Body of pancreas (tissue), 4 donors: ENCODE measurements around the gene UBE2I. TPM values are rescaled to one million over a fixed set of nuclear protein-coding genes. Genes with fewer than 3 reads are reported as not detected.

Experiments
- ATAC-seq: fragments of 150-250 bp; one replicate; pipeline ENCODE4 v1.9.1; 2016
- DNase-seq, 4 donors: peaks; one replicate each; pipeline ENCODE4 v3.0.0-alpha.2; 2019
- H3K27ac ChIP-seq, 4 donors: fragments of 200-600 bp; sonication (generic); 1 replicate in 3 of 4; 2 replicates in 1 of 4; pipeline versions ENCODE4 v1.5.1 to v1.6.1; 2016 to 2019; ENCODE audit warnings: mild to moderate bottlenecking in 1 of 4, mixed read lengths in 1 of 4, moderate library complexity in 1 of 4
- H3K27me3 ChIP-seq, 2 donors: fragments of 200-600 bp; sonication (generic); one replicate each; pipeline ENCODE4 v1.6.0; 2016; ENCODE audit warnings: mild to moderate bottlenecking in 1 of 2
- H3K36me3 ChIP-seq, 2 donors: fragments of 200-600 bp; sonication (generic); replicated peaks in 1 of 2; 2 replicates each; pipeline ENCODE4 v1.5.1; 2016; ENCODE audit warnings: low read depth in 2 of 2; ENCODE audit not compliant: insufficient read depth in 1 of 2
- H3K4me1 ChIP-seq: fragments of 200-600 bp; sonication (generic); one replicate; pipeline ENCODE4 v1.6.0; 2016
- H3K4me3 ChIP-seq, 2 donors: fragments of 200-600 bp; sonication (generic); 1 replicate in 1 of 2; 2 replicates in 1 of 2; pipeline ENCODE4 v1.5.1; 2016 to 2019
- H3K9me3 ChIP-seq, 3 donors: fragments of 200-600 bp; sonication (generic); 1 replicate in 2 of 3; 2 replicates in 1 of 3; pipeline ENCODE4 v1.5.1; 2016
- POLR2A ChIP-seq, 3 donors: fragments of 450-650 bp; IDR thresholded peaks; one replicate each; pipeline ENCODE4 v1.6.1; 2016; ENCODE audit warnings: antibody characterized with exemption in 3 of 3, mild to moderate bottlenecking in 2 of 3
- WGBS, 2 donors: methylation state at CpG; one replicate each; pipeline ENCODE4 v1.1.5; 2017; 5-methylcytosine and 5-hydroxymethylcytosine counted together
- intact Hi-C: fragments of 100-400 bp; cut with DNase I; formaldehyde crosslinking; loops from one replicate; pipeline ENCODE4 v1.15.1; 2023
- total RNA-seq, 2 donors: library from RNA; depleted of rRNA; stranded (reverse); fragments of >200 nt; gene quantifications; one replicate each; pipeline ENCODE4 v1.1.0, GENCODE V29; 2016
- TF ChIP-seq, protein P1 (sequence below), 7 experiments: fragments of 450-650 bp in 4 of 7; fragments of 200-600 bp in 3 of 7; sonication (generic) in 3 of 7; IDR thresholded peaks; one replicate each; pipeline ENCODE4 v1.5.1; 2016 to 2019; ENCODE audit warnings: antibody characterized with exemption in 7 of 7

The UBE2I gene
- total RNA-seq, 2 donors from 2014 or later: 25.9 to 81.7 TPM

DNA sequence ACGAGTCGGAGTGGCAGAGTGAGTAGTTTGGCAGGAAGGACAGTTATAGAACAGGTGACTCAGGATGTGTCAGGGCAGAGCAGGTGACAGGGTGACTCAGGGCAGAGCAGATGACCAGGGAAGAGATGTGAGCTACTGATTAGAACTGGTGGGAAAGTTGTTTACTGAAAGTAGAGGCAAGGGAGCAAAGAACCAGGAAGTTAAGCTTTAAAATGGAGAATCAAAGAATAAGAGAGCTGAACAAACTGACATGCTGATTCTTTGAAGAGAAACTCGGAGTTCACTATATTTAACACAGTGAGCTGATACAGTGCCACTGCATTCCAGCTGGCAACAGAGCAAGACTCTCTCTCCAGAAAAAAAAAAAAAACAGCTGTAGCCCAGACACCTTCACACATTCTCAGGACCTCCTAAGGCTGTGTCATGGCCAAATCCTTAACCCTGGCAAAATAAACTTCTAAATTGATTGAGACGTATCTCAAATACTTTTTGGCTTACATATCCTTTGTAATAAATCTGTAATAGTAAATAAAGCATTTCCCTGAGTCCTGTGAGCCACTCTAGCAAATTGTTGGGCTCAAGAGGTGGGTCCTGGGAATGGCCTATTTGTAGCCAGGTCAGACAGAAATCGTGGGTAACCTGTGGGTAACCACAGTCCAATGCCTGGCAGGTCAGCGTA, 12.3 kb upstream of the UBE2I start:
- Histone ChIP-seq H3K4me3 (no peak overlapping the region), H3K36me3 (no peaks in the 10 kb centered on the region), H3K9me3 (no peaks in the 10 kb centered on the region), H3K27ac (peak overlapping the region; percentile 59 to 83 (median 74)), H3K27me3 (no peaks in the 10 kb centered on the region), H3K4me1 (peaks cover 54% of the 10 kb centered on the region)
- peak in 1 of 3 donors; percentile 15 for TF ChIP-seq POLR2A (IDR thresholded peaks at IDR 0.05)
- TF ChIP-seq, protein P1, sequence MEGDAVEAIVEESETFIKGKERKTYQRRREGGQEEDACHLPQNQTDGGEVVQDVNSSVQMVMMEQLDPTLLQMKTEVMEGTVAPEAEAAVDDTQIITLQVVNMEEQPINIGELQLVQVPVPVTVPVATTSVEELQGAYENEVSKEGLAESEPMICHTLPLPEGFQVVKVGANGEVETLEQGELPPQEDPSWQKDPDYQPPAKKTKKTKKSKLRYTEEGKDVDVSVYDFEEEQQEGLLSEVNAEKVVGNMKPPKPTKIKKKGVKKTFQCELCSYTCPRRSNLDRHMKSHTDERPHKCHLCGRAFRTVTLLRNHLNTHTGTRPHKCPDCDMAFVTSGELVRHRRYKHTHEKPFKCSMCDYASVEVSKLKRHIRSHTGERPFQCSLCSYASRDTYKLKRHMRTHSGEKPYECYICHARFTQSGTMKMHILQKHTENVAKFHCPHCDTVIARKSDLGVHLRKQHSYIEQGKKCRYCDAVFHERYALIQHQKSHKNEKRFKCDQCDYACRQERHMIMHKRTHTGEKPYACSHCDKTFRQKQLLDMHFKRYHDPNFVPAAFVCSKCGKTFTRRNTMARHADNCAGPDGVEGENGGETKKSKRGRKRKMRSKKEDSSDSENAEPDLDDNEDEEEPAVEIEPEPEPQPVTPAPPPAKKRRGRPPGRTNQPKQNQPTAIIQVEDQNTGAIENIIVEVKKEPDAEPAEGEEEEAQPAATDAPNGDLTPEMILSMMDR (IDR thresholded peaks at IDR 0.05): no peak
- WGBS, 2 donors: 10 to 13% methylated on average over 6 of the region's 6 CpGs
- intact Hi-C loops: no loop called here
- ATAC-seq (peak; percentile 64), DNase-seq (peak; percentile 47 to 76 (median 68))

DNA sequence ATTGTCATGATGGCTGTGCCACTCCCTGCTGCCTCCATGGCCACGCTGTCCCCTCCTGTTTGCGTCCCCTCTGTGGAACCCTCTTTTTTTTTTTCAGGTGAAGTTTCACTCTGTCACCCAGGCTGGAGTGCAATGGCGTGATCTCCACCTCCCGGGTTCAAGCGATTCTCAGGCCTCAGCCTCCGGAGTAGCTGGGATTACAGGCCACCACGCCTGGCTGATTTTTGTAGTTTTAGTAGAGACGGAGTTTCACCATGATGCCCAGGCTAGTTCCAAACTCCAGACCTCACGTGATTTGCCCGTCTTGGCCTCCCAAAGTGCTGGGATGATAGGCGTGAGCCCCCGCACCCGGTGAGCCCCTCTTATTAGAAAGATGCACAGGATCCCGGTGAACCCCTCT, 11.0 kb upstream of the UBE2I start:
- H3K27me3 ChIP-seq: no peaks in the 10 kb centered on the region
- H3K4me3 ChIP-seq: no peak overlapping the region
- H3K36me3 ChIP-seq: no peaks in the 10 kb centered on the region
- DNase-seq (no peak), ATAC-seq (no peak)
- peaks cover 58% of the 10 kb centered on the region for H3K4me1 ChIP-seq
- 94 to 98% methylated on average over 14 of the region's 14 CpGs for WGBS, 2 donors
- intact Hi-C loops: no loop called here
- no peak for TF ChIP-seq POLR2A (IDR thresholded peaks at IDR 0.05)
- TF ChIP-seq, protein P1 (IDR thresholded peaks at IDR 0.05): no peak
- H3K27ac ChIP-seq: peak overlapping the region in 2 of 4 donors; percentile 29 to 77
- H3K9me3 ChIP-seq: no peaks in the 10 kb centered on the region

DNA sequence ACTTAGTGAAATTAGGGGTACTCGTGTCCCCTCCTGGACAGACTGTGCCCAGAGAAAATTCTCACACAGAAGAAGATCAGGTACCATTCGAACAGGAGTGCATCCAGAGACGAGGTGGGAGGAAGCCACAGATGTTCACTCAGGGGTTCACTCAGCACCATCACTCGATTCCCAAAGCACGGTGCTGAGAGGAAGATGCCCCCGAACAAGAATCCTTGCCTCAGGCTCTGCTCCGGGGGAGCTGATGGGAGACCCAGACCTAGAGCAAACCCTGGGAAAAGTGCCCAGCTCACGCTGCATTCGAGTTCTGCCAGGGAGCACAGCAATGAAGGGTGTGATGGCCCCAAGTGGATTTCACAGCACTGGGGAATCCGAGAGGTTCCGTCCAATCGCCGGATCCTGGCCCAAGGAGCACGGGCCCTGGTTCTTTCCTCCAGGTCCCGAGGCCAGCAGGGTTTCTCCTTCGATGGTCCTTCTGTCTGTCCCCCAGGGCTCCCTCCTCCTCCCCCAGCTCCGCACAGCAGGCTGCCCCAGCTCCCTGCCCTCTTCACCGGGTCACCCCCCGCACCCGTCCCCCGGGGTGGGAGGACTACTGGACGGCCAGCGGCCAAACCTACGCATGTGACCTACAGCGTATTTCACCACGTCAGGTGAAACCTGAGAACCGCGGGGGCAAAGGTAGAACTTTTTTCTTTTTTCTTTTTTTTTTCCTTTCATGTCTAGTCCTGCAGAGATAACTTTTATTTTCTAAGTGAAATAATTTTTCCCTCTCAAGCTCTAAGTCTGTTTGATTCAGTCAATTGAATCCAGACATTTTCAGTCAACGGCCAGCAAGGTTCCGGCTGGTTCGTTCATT, 10.2 kb upstream of the UBE2I start:
- Histone ChIP-seq H3K27me3 (no peaks in the 10 kb centered on the region), H3K27ac (peak overlapping the region in 3 of 4 donors; percentile 62 to 77 (median 70)), H3K9me3 (no peaks in the 10 kb centered on the region), H3K4me3 (no peak overlapping the region), H3K36me3 (no peaks in the 10 kb centered on the region), H3K4me1 (peaks cover 59% of the 10 kb centered on the region)
- peak; percentile 79 for ATAC-seq
- peak in 2 of 3 donors; percentile 33 to 51 for TF ChIP-seq POLR2A (IDR thresholded peaks at IDR 0.05)
- TF ChIP-seq, protein P1 (IDR thresholded peaks at IDR 0.05): no peak
- intact Hi-C loops: no loop called here
- DNase-seq: peak; percentile 78 to 92 (median 84)
- 32 to 42% methylated on average over 23 to 31 of the region's 31 CpGs for WGBS, 2 donors

DNA sequence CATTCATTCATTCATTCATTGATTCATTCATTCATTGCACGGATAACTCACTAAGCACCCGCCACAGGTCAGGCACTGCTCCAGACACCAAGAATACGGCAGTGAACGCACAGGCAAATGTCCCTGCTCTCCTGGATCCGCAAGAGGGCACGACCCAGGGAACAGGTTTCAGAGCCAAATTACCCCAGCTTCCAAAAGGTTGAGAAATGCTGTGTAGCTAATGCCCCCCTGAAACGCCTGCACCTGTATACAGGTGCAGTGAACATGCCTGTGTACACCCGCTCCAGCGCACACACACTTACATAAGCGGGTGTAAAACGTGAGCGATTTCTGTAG, 9.6 kb upstream of the UBE2I start:
- intact Hi-C loops: no loop called here
- no peak overlapping the region for H3K4me3 ChIP-seq

More for the DNA sequence above, 9.6 kb upstream of the UBE2I start:
- H3K4me1 ChIP-seq: peaks cover 59% of the 10 kb centered on the region
- no peak for TF ChIP-seq POLR2A (IDR thresholded peaks at IDR 0.05)
- TF ChIP-seq, protein P1 (IDR thresholded peaks at IDR 0.05): no peak
- ATAC-seq (no peak), DNase-seq (no peak)
- no peaks in the 10 kb centered on the region for H3K36me3 ChIP-seq
- H3K27ac ChIP-seq: peak overlapping the region in 2 of 4 donors; percentile 5 to 70
- H3K27me3 ChIP-seq: no peaks in the 10 kb centered on the region
- H3K9me3 ChIP-seq: no peaks in the 10 kb centered on the region
- WGBS, 2 donors: 43 to 44% methylated on average over 11 to 12 of the region's 12 CpGs
